SH-SY5Y (cell line): Measurements from ENCODE around the gene USP33.

Source experiments
- GATA2 ChIP-seq: IDR thresholded peaks from 2 replicates; pipeline ENCODE4 v1.6.1; 2011; ENCODE audit warnings: mild to moderate bottlenecking, low read depth, low read length
- GATA3 ChIP-seq: IDR thresholded peaks from 2 replicates; pipeline ENCODE4 v1.6.1; 2011; ENCODE audit warnings: low read depth, mild to moderate bottlenecking, low read length, moderate library complexity

DNA sequence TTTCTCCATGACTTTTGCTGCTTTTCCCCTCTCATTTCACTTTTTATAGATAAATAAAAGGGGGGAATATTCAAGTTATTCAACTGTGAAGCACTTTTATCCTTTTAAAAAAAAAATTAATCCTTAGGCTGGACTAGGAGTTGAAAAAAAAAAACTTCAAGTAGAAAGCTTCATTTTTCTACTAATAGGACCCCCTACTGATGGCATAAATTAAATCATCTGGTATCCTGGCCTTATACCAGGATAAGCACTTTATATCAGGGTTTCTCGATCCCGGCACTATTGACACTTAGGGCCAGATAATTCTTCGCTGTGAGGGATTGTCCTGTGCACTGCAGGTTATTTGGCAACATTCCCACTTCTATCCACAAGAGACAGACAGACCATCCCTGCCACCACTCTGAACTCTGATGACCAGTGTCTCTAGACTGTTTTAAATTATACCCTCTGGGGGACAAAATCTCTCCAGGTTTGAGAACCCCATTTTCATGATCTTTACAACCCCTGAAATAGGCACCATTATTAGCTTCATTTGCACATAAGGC, 17.6 kb downstream of the USP33 start:
- TF ChIP-seq GATA2, result no peak
- no peak for TF ChIP-seq GATA3
